T-cell (primary cell): Measurements from ENCODE around the gene FOXG1. TPM values are rescaled to one million over a fixed set of nuclear protein-coding genes. Genes with fewer than 3 reads are reported as not detected.

Source experiments
- ATAC-seq, 4 experiments: fragments of 200-7000 bp in 3 of 4; fragments of 150-1000 bp in 1 of 4; cut with Tn5 transposase; replicated peaks in 1 of 4; 1 replicate in 3 of 4; 2 replicates in 1 of 4; pipeline ENCODE4 v1.10.0; 2021; ENCODE audit warnings: moderate library complexity in 3 of 4, mild to moderate bottlenecking in 2 of 4, moderate number of reproducible peaks in 1 of 4
- CTCF ChIA-PET, 2 donors: fragments of 300-600 bp; sonication (Branson Sonifier 250); formaldehyde crosslinking; loops; one replicate each; lab custom pipeline; 2022; ENCODE audit warnings: antibody characterized with exemption in 2 of 2; lab: Charles Lee
- POLR2A ChIA-PET, 2 donors: fragments of 300-600 bp; sonication (Branson Sonifier 250); formaldehyde crosslinking; loops; one replicate each; lab custom pipeline; 2022; ENCODE audit warnings: antibody characterized with exemption in 2 of 2; lab: Charles Lee
- DNase-seq, 35 experiments: peaks; one replicate each; pipeline versions ENCODE4 v3.0.0 to v3.0.0-alpha.2; 2013 to 2023
- H3K27ac ChIP-seq: one replicate; pipeline ENCODE4 v1.5.1; 2013; ENCODE audit warnings: low read length
- H3K27me3 ChIP-seq, 2 experiments: replicated peaks in 1 of 2; 1 replicate in 1 of 2; 2 replicates in 1 of 2; pipeline versions ENCODE4 v1.6.1 to v1.7.0; 2013; ENCODE audit warnings: low read length in 1 of 2, mixed read lengths in 1 of 2; ENCODE audit not compliant: control insufficient read depth in 2 of 2, insufficient read depth in 2 of 2; ENCODE audit errors: extremely low read depth in 1 of 2
- H3K36me3 ChIP-seq, 2 donors: 1 replicate in 1 of 2; 2 replicates in 1 of 2; pipeline versions ENCODE4 v1.6.1 to v1.7.0; 2013; ENCODE audit warnings: low read length in 1 of 2; ENCODE audit not compliant: control insufficient read depth in 2 of 2, insufficient read depth in 1 of 2; ENCODE audit errors: extremely low read depth in 1 of 2
- H3K4me1 ChIP-seq, 2 experiments: 1 replicate in 1 of 2; 2 replicates in 1 of 2; pipeline versions ENCODE4 v1.6.1 to v1.7.0; 2013; ENCODE audit warnings: low read length in 2 of 2, mixed read lengths in 1 of 2; ENCODE audit not compliant: insufficient read depth in 2 of 2, control insufficient read depth in 1 of 2; ENCODE audit errors: extremely low read depth in 1 of 2
- H3K4me3 ChIP-seq, 2 donors: 1 replicate in 1 of 2; 2 replicates in 1 of 2; pipeline versions ENCODE4 v1.5.1 to v1.7.0; 2013; ENCODE audit warnings: mild to moderate bottlenecking in 2 of 2, low read length in 1 of 2, moderate library complexity in 1 of 2; ENCODE audit not compliant: control insufficient read depth in 1 of 2; ENCODE audit errors: extremely low read depth in 1 of 2
- H3K9me3 ChIP-seq: 2 replicates; pipeline ENCODE4 v1.7.0; 2013
- H3K27ac Mint-ChIP-seq, 2 donors: one replicate each; pipeline ENCODE4 v1.8.0; 2020 to 2021; ENCODE audit warnings: mild to moderate bottlenecking in 2 of 2, mixed read lengths in 2 of 2
- H3K27me3 Mint-ChIP-seq, 2 donors: one replicate each; pipeline ENCODE4 v1.8.0; 2021 to 2022; ENCODE audit warnings: mixed read lengths in 2 of 2
- H3K36me3 Mint-ChIP-seq: one replicate; pipeline ENCODE4 v1.8.0; 2021; ENCODE audit warnings: mixed read lengths
- H3K4me1 Mint-ChIP-seq, 3 donors: one replicate each; pipeline ENCODE4 v1.8.0; 2020 to 2022; ENCODE audit warnings: mixed read lengths in 3 of 3, mild to moderate bottlenecking in 1 of 3
- H3K4me3 Mint-ChIP-seq, 3 donors: one replicate each; pipeline ENCODE4 v1.8.0; 2020 to 2022; ENCODE audit warnings: mild to moderate bottlenecking in 3 of 3, mixed read lengths in 3 of 3, moderate library complexity in 3 of 3
- H3K9me3 Mint-ChIP-seq, 3 donors: one replicate each; pipeline ENCODE4 v1.8.0; 2020 to 2022; ENCODE audit warnings: mixed read lengths in 3 of 3
- WGBS: methylation state at CpG from one replicate; pipeline ENCODE4 v1.1.5; 2013; ENCODE audit warnings: missing lambda C conversion rate; ENCODE audit not compliant: insufficient coverage; 5-methylcytosine and 5-hydroxymethylcytosine counted together
- total RNA-seq, 35 experiments: library from RNA in 6 of 35; stranded (reverse) in 6 of 35; fragments of 120-200 nt in 1 of 35; gene quantifications; one replicate each; pipeline versions ENCODE4 v1.2.1 to v1.2.4 and lab custom pipeline; 2013 to 2026

The FOXG1 gene
- total RNA-seq, 5 donors from 2014 or later (not counting 1 experiment from before 2014, with no cell fraction given) = not detected

DNA sequence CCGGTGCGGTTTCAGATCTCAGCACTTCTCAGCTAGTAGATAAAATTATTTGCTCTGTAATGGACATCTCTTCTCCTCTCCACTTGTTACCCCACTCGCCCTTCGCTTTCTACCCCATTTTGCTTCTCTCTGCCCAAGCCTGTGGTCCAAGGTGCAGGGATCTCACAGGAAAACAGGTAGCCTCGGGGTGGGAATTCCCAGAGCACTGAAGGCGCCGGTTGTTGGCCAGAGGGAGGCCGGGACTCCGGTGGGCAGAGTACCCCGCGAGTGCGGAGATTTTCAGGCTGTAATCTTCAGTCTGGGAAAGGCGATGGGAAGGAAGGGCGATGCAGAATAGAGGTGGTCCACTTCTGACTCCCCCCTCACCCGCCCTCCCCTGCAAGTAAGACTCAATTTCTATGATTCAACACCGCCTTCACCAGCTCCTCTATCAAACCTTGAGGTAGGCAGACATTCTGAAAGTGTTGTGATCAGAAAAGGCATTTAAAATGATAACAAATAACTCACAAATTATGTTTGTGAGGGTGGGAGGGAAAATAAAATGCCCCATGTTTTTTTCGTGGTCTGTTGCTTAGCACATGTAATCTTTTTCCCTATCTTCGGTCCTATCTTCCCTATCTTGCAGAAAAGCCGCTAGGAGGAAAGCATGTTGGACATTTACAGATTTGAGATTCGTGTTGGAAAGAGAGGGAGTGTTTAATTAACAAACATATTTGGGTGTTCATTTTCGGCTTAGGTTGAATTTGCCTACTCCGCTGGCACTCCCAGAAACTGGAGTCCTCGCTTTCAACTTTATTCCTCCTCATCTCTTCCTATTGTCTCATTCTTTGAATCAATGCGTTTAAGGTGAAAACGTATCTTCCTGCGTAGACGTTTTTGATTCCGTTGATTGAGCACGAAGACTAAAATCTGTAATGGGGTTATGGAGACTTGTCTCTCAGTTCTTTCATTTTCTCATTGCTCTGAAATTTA lies 8.5 kb downstream of the FOXG1 start:
- DNase-seq (no peak), ATAC-seq (no peak)
- ChIA-PET POLR2A (no interaction called here), CTCF (no interaction called here)
- H3K4me1 ChIP-seq = no peaks in the 10 kb centered on the region
- no peak overlapping the region for H3K4me3 ChIP-seq
- Mint-ChIP-seq H3K27me3 (peaks cover 62 to 69% of the 10 kb centered on the region in 2 donors), H3K4me3 (no peak overlapping the region), H3K4me1 (no peaks in the 10 kb centered on the region), H3K27ac (no peak overlapping the region), H3K36me3 (no peaks in the 10 kb centered on the region), H3K9me3 (peaks cover 3 to 20% (median 14%) of the 10 kb centered on the region in 3 donors)
- no peak overlapping the region for H3K27ac ChIP-seq
- WGBS = no CpG with 5 or more reads among the region's 29 CpGs
- peaks cover 5 to 23% of the 10 kb centered on the region in 2 experiments for H3K27me3 ChIP-seq
- no peaks in the 10 kb centered on the region for H3K9me3 ChIP-seq
- no peaks in the 10 kb centered on the region for H3K36me3 ChIP-seq

- H3K4me1 ChIP-seq = no peaks in the 10 kb centered on the region
- no peak for DNase-seq
- H3K27ac ChIP-seq = no peak overlapping the region
- peaks cover 12 to 25% of the 10 kb centered on the region in 2 experiments for H3K27me3 ChIP-seq
- no peak for ATAC-seq
- no peaks in the 10 kb centered on the region for H3K4me1 Mint-ChIP-seq
- H3K27ac Mint-ChIP-seq = no peak overlapping the region
- no peaks in the 10 kb centered on the region for H3K36me3 ChIP-seq
- no peaks in the 10 kb centered on the region for H3K9me3 ChIP-seq
- H3K27me3 Mint-ChIP-seq = peaks cover 66 to 73% of the 10 kb centered on the region in 2 donors
- H3K4me3 Mint-ChIP-seq = no peak overlapping the region
- ChIA-PET POLR2A (no interaction called here), CTCF (no interaction called here)
- no peak overlapping the region for H3K4me3 ChIP-seq
- WGBS = no CpG with 5 or more reads among the region's 3 CpGs
- peaks cover 6 to 20% (median 16%) of the 10 kb centered on the region in 3 donors for H3K9me3 Mint-ChIP-seq
- no peaks in the 10 kb centered on the region for H3K36me3 Mint-ChIP-seq
These were observed 10.1 kb downstream of the FOXG1 start for GRCh38 chr14:28776482-28777266.

DNA sequence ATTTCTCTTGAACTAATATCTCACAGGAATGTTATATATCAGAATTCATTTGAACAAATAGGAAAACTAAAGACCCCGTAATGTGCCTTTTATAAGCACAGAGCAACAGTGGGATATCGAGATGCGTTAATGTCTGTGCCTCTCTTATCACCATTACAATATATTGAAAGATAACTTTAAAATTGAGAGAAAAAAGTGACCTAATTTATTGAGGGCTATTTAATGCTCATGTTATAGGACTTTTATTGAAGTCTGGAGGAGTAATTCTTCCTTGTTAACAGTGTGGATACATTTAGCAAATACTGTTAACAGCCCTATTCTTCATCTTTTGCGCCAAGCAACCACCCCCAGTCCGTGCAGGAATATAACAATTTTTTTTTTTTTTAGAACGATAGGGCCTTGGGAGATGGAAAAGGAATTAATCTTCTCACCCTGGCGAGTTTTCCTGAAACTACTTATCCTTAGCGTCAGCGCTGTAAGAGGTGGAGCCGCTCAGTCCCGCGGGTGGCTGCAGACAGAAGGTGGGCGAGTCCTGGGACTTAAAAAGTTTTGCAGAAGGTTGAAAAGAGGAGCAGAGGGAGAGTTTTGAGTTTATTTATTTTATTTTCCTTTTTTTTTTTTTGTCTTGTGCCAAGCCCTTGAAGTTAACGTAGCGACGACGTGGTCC lies 11.0 kb downstream of the FOXG1 start:
- no peak overlapping the region for H3K4me3 ChIP-seq
- no peaks in the 10 kb centered on the region for H3K4me1 ChIP-seq
- Mint-ChIP-seq H3K4me1 (no peaks in the 10 kb centered on the region), H3K4me3 (no peak overlapping the region), H3K36me3 (no peaks in the 10 kb centered on the region), H3K27ac (no peak overlapping the region), H3K27me3 (peaks cover 67 to 69% of the 10 kb centered on the region in 2 donors), H3K9me3 (peaks cover 6 to 20% (median 14%) of the 10 kb centered on the region in 3 donors)
- no peaks in the 10 kb centered on the region for H3K9me3 ChIP-seq
- no peaks in the 10 kb centered on the region for H3K36me3 ChIP-seq
- CTCF ChIA-PET = no interaction called here
- H3K27ac ChIP-seq = no peak overlapping the region
- WGBS = 8% methylated on average over 6 of the region's 17 CpGs
- DNase-seq (no peak), ATAC-seq (no peak)
- peaks cover 11 to 25% of the 10 kb centered on the region in 2 experiments for H3K27me3 ChIP-seq
- POLR2A ChIA-PET = no interaction called here

DNA sequence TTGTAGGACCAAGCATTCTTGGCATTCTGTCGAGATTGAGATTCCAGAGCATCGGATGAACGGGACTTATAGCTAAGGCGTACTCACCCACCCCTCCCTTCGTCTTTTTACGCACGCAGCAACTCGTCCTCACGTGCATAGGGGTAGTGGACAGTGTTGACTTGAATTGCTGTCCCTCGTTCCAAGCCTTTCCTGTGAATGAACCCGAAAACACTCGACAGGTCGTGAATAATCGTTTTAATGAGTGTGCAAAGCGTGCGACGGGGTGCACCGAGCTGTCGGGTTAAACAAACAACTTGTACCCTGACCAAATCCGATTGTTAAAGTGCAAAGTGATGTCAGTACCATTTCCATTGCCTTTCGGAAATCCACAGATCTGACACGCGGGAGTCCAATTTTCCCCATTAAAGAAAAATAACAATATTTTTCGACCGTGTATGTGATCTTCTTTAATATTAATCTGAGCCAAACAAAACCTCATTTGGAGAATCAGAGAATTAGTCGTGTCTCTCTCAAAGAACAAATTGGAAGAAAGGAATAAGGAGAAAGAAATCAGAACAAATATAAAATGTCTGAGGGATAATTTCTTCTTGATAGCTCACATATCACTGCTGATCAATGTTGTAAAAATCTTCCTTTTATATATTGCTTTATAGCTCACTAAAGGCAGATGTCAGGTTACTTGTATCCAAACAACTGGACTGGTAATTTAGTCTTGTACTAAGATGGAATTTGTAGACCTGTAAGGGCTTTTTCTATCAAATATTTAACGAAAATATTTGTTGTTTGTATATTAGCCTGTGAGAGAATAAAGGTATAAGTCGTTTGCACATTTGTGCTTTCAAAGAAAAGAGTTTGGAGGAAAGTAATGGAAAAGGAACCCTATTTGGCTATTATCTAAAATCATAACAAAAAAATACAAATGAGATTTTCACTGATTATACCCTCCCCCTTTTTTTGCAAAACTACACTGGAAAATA lies 11.8 kb downstream of the FOXG1 start:
- WGBS = 7% methylated on average over 13 of the region's 28 CpGs
- ChIA-PET CTCF (no interaction called here), POLR2A (no interaction called here)
- no peak overlapping the region for H3K4me3 ChIP-seq
- DNase-seq (no peak), ATAC-seq (no peak)
- Mint-ChIP-seq H3K36me3 (no peaks in the 10 kb centered on the region), H3K4me1 (no peaks in the 10 kb centered on the region), H3K27ac (no peak overlapping the region), H3K27me3 (peaks cover 59 to 68% of the 10 kb centered on the region in 2 donors), H3K4me3 (no peak overlapping the region), H3K9me3 (peaks cover 6 to 16% (median 8%) of the 10 kb centered on the region in 3 donors)
- no peaks in the 10 kb centered on the region for H3K4me1 ChIP-seq
- H3K27ac ChIP-seq = no peak overlapping the region
- no peaks in the 10 kb centered on the region for H3K9me3 ChIP-seq
- H3K27me3 ChIP-seq = peaks cover 7 to 22% of the 10 kb centered on the region in 2 experiments
- no peaks in the 10 kb centered on the region for H3K36me3 ChIP-seq

DNA sequence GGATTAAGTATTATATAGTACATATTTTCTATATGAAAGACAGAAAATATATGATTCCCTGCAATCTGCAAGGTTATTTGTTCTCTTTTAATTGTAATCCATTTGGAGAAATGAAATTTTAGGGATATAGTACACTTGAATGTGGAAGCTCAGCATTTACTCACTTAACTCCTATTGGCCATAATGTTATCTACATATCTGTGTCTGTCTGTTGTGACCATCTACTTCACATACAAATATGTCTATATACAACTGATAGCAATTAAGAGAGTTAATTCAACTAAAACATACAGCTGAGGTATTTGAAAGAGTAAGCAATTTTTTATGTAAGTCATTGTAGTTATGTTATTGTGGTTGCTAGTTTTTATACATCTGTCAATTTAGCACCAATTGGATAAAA lies 12.9 kb downstream of the FOXG1 start:
- ATAC-seq (no peak), DNase-seq (no peak)
- H3K9me3 Mint-ChIP-seq = peaks cover 6 to 18% (median 9%) of the 10 kb centered on the region in 3 donors
- peaks cover 61 to 68% of the 10 kb centered on the region in 2 donors for H3K27me3 Mint-ChIP-seq
- H3K27me3 ChIP-seq = peaks cover 12 to 14% of the 10 kb centered on the region in 2 experiments
- no peak overlapping the region for H3K4me3 Mint-ChIP-seq
- no peaks in the 10 kb centered on the region for H3K4me1 ChIP-seq
- no peaks in the 10 kb centered on the region for H3K36me3 Mint-ChIP-seq
- no peaks in the 10 kb centered on the region for H3K36me3 ChIP-seq
- POLR2A ChIA-PET = no interaction called here
- no peaks in the 10 kb centered on the region for H3K9me3 ChIP-seq
- H3K27ac Mint-ChIP-seq = no peak overlapping the region
- no peak overlapping the region for H3K27ac ChIP-seq
- no peak overlapping the region for H3K4me3 ChIP-seq
- CTCF ChIA-PET = no interaction called here
- H3K4me1 Mint-ChIP-seq = peaks cover 0 to 3% (median 0%) of the 10 kb centered on the region in 3 donors
